K562 (cell line): ENCODE results near the gene RNPEPL1. TPM values are rescaled to one million over a fixed set of nuclear protein-coding genes. Genes with fewer than 3 reads are reported as not detected.
"Not testable (repeated sequence)": the region's sequence is repeated elsewhere in the genome, so short reads cannot be mapped to it uniquely, and the experiment has no call there.

Experiments used
- ATAC-seq: fragments of 200-7000 bp; cut with Tn5 transposase; 3 replicates; pipeline ENCODE4 v1.9.1; 2020; ENCODE audit warnings: moderate library complexity
- BruUV-seq: library from RNA; stranded (reverse); fragments of 400-500 nt; replicated peaks from 2 replicates; lab custom pipeline; 2021; lab: Mats Ljungman, UMichigan
- CTCF ChIA-PET: fragments of 300-600 bp; formaldehyde crosslinking; extraction: SDS; loops from one replicate; lab custom pipeline; 2021; ENCODE audit warnings: low intra/inter-chr PET ratio; lab: Yijun Ruan, JAX
- POLR2A ChIA-PET: fragments of 300-600, 350-650 bp; sonication (Branson Sonifier 250); formaldehyde crosslinking; extraction: SDS; loops from one replicate; lab custom pipeline; 2021; ENCODE audit warnings: antibody characterized with exemption, inconsistent platforms; lab: Yijun Ruan, JAX
- DNase-seq, 4 experiments: peaks; one replicate each; pipeline versions ENCODE4 v3.0.0 to v3.0.0-alpha.2; 2011 to 2018; ENCODE audit warnings: low spot score in 3 of 4, mixed read lengths in 3 of 4; ENCODE audit errors: extremely low read depth in 1 of 4
- FAIRE-seq: peaks from 2 replicates; lab custom pipeline; 2011; peaks lifted over from hg19 to GRCh38; lab: Jason Lieb, UNC
- H2AFZ ChIP-seq: 2 replicates; pipeline ENCODE4 v1.6.0; 2011; ENCODE audit warnings: low read depth, low read length, control low read depth, inconsistent platforms
- H3K27ac ChIP-seq: fragments of 200-600 bp; 3 replicates; pipeline ENCODE4 v1.8.0; 2011; ENCODE audit warnings: low read depth, mild to moderate bottlenecking, control low read depth, inconsistent platforms, low read length, moderate library complexity, mixed read lengths; ENCODE audit errors: extremely low read depth
- H3K27me3 ChIP-seq, 2 experiments: fragments of 300-600 bp in 1 of 2; 2 replicates in 1 of 2; 3 replicates in 1 of 2; pipeline versions ENCODE4 v1.6.0 to v1.8.0; 2011; ENCODE audit warnings: inconsistent platforms in 2 of 2, low read length in 2 of 2, mild to moderate bottlenecking in 1 of 2, mixed read lengths in 1 of 2, moderate library complexity in 1 of 2; ENCODE audit not compliant: control insufficient read depth in 2 of 2, insufficient read depth in 2 of 2
- H3K36me3 ChIP-seq: fragments of 300-600 bp; 3 replicates; pipeline ENCODE4 v1.8.0; 2011; ENCODE audit warnings: mild to moderate bottlenecking, low read length, inconsistent platforms; ENCODE audit not compliant: control insufficient read depth, insufficient read depth
- H3K4me1 ChIP-seq, 2 experiments: fragments of 200-600 bp in 1 of 2; replicated peaks in 1 of 2; 2 replicates in 1 of 2; 3 replicates in 1 of 2; pipeline versions ENCODE4 v1.5.1 to v1.8.0; 2011; ENCODE audit warnings: inconsistent platforms in 2 of 2, low read length in 2 of 2, mild to moderate bottlenecking in 1 of 2, mixed read lengths in 1 of 2, moderate library complexity in 1 of 2; ENCODE audit not compliant: control insufficient read depth in 2 of 2, insufficient read depth in 2 of 2
- H3K4me2 ChIP-seq: 2 replicates; pipeline ENCODE4 v1.6.1; 2011; ENCODE audit warnings: low read length, control low read depth, inconsistent platforms, mixed read lengths; ENCODE audit not compliant: insufficient read depth
- H3K4me3 ChIP-seq: fragments of 200-600 bp; sonication (generic), shearing (Covaris generic); 2 replicates; pipeline ENCODE4 v1.5.1; 2016; ENCODE audit warnings: control low read depth, inconsistent platforms
- H3K79me2 ChIP-seq: fragments of 200-600 bp; 3 replicates; pipeline ENCODE4 v1.8.0; 2011; ENCODE audit warnings: low read length, inconsistent platforms; ENCODE audit not compliant: control insufficient read depth, insufficient read depth
- H3K9ac ChIP-seq, 2 experiments: 2 replicates each; pipeline versions ENCODE4 v1.6.0 to v1.6.1; 2011; ENCODE audit warnings: low read depth in 2 of 2, low read length in 2 of 2, control low read depth in 1 of 2, inconsistent platforms in 1 of 2, mild to moderate bottlenecking in 1 of 2, mixed read lengths in 1 of 2; ENCODE audit not compliant: insufficient read depth in 1 of 2
- H3K9me1 ChIP-seq: one replicate; pipeline ENCODE4 v1.6.0; 2011; ENCODE audit warnings: inconsistent platforms, mild to moderate bottlenecking, low read length, moderate library complexity; ENCODE audit not compliant: control insufficient read depth, insufficient read depth
- H3K9me3 ChIP-seq: replicated peaks from 2 replicates; pipeline ENCODE4 v1.5.1; 2011; ENCODE audit warnings: low read depth, low read length, inconsistent platforms; ENCODE audit not compliant: control insufficient read depth, insufficient read depth
- H4K20me1 ChIP-seq: replicated peaks from 2 replicates; pipeline ENCODE4 v1.6.1; 2011; ENCODE audit warnings: low read length, inconsistent platforms, mixed read lengths; ENCODE audit not compliant: control insufficient read depth, insufficient read depth
- CBX3 ChIP-seq, 2 experiments: IDR thresholded peaks; 1 replicate in 1 of 2; 2 replicates in 1 of 2; pipeline ENCODE4 v1.6.1; 2012; ENCODE audit warnings: inconsistent platforms in 2 of 2, low read length in 2 of 2, borderline replicate concordance in 1 of 2, control low read depth in 1 of 2
- CEBPB ChIP-seq: fragments of 450-650 bp; IDR thresholded peaks from 2 replicates; pipeline ENCODE4 v1.6.1; 2016; ENCODE audit warnings: missing genetic modification characterization, missing compliant biosample characterization
- CEBPG ChIP-seq, 3 experiments: fragments of 200-800 bp in 1 of 3; sonication (Bioruptor generic) in 1 of 3; sonication (generic) in 1 of 3; formaldehyde crosslinking in 1 of 3; IDR thresholded peaks in 2 of 3; conservative IDR thresholded peaks in 1 of 3; 2 replicates each; pipeline versions ENCODE4 v1.6.1 to v1.8.0; 2016 to 2022; ENCODE audit warnings: missing compliant biosample characterization in 2 of 3, missing genetic modification characterization in 2 of 3, mild to moderate bottlenecking in 1 of 3, missing genetic modification reagents in 1 of 3
- CTCF ChIP-seq, 3 experiments: IDR thresholded peaks in 2 of 3; conservative IDR thresholded peaks in 1 of 3; 2 replicates each; pipeline ENCODE4 v1.5.1; 2011 to 2012; ENCODE audit warnings: low read length in 3 of 3, mild to moderate bottlenecking in 3 of 3, control low read depth in 2 of 3, improper control_type of control experiment in 1 of 3, inconsistent platforms in 1 of 3, low read depth in 1 of 3, mixed read lengths in 1 of 3, moderate library complexity in 1 of 3; ENCODE audit not compliant: insufficient read depth in 2 of 3
- TFAP4 ChIP-seq: sonication (generic); formaldehyde crosslinking; IDR thresholded peaks from 2 replicates; pipeline ENCODE4 v1.8.0; 2022; ENCODE audit warnings: missing genetic modification reagents, mild to moderate bottlenecking, moderate library complexity, borderline replicate concordance
- WGBS: fragments of 100-300 bp; shearing (Covaris generic); methylation state at CpG from one replicate; pipeline ENCODE4 v1.1.6; 2016; ENCODE audit warnings: low coverage, mixed read lengths; ENCODE audit not compliant: insufficient coverage; ENCODE audit errors: missing lambda C conversion rate; 5-methylcytosine and 5-hydroxymethylcytosine counted together
- in situ Hi-C: fragments of 300-500 bp; cut with MboI; formaldehyde crosslinking; loops from 4 replicates; pipeline ENCODE4 v1.15.0; 2018; ENCODE audit warnings: inconsistent platforms, mixed read lengths
- intact Hi-C: fragments of 100-400 bp; cut with micrococcal nuclease; formaldehyde crosslinking; loops from 2 replicates; pipeline ENCODE4 v1.14.2; 2022
- polyA plus RNA-seq, 8 experiments: library from polyadenylated mRNA; depleted of rRNA in 4 of 8; stranded (reverse) in 5 of 8; unstranded in 3 of 8; fragments of >200 nt; fragmentation: Nextera tagmentation in 2 of 8; fragmentation: Illumina TruSeq in 1 of 8; extraction: Ambion mirVana in 2 of 8; extraction: Trizol in 1 of 8; gene quantifications; 2 replicates each; pipeline versions ENCODE4 v1.2.1 to v1.2.3, GENCODE V29; 2011 to 2014; ENCODE audit warnings: inconsistent platforms in 1 of 8, missing spikeins in 1 of 8
- total RNA-seq, 7 experiments: library from RNA; depleted of rRNA in 6 of 7; stranded (reverse); fragments of >200 nt in 6 of 7; fragmentation: Illumina TruSeq in 2 of 7; extraction: Trizol in 2 of 7; gene quantifications; 2 replicates each; pipeline versions ENCODE4 v1.2.1 to v1.2.3, GENCODE V29; 2011 to 2021; ENCODE audit warnings: low replicate concordance in 1 of 7

The RNPEPL1 gene
- total and polyA plus RNA-seq, 9 of the 15 experiments (the other 6 are each of a cell fraction or from before 2014, with no cell fraction given) = 0.07 to 38.7 (median 5.6) TPM

GRCh38 chr2:240616860-240617666, 48.8 kb downstream of the RNPEPL1 start:
- H3K27me3 ChIP-seq; H4K20me1 ChIP-seq; CTCF ChIA-PET; H2AFZ ChIP-seq; H3K9me1 ChIP-seq; H3K4me2 ChIP-seq; H3K4me3 ChIP-seq; BruUV-seq; H3K79me2 ChIP-seq; H3K27ac ChIP-seq; H3K9ac ChIP-seq; H3K9me3 ChIP-seq; intact Hi-C loops; H3K36me3 ChIP-seq; DNase-seq; in situ Hi-C loops; TF ChIP-seq CEBPG (CRISPR knock-in tag; IDR thresholded peaks at IDR 0.05): not testable (repeated sequence)
- POLR2A ChIA-PET = interaction anchor here (1.5 kb wide), 1 partner anchor 8 kb away, joined by 4 read pairs; the partner anchor contains the start of gene GPR35
- TF ChIP-seq CEBPB (peak; percentile 51), CTCF (IDR thresholded peaks at IDR 0.05 in 2 of 3, conservative IDR thresholded peaks at IDR 0.05 in 1 of 3; ENCODE audit: insufficient read depth in 2 of 3, low read depth in 1 of 3, low read length in 3 of 3) (peak in 2 of 3 experiments; percentile 38 to 40; a peak in 3 of 6 replicates), TFAP4 (peak; percentile 30; the same call in 1 of the 2 replicates), CBX3 (IDR thresholded peaks at IDR 0.05; ENCODE audit: borderline replicate concordance in 1 of 2, low read length in 2 of 2) (peak in 1 of 2 experiments; percentile 57; a peak in 1 of 3 replicates), CEBPG (tag; conservative IDR thresholded peaks at IDR 0.05 in 1 of 2, IDR thresholded peaks at IDR 0.05 in 1 of 2) (peak in 1 of 2 experiments; percentile 62; a peak in 1 of 4 replicates)
- WGBS = 3% methylated on average over 3 of the region's 5 CpGs
- ATAC-seq (peak; percentile 52), FAIRE-seq (peak; percentile 52)
- H3K4me1 ChIP-seq = peaks cover 13 to 28% of the 10 kb centered on the region in 2 experiments
